ENCODE measurements around the gene LIN7A.

The LIN7A gene

DNA sequence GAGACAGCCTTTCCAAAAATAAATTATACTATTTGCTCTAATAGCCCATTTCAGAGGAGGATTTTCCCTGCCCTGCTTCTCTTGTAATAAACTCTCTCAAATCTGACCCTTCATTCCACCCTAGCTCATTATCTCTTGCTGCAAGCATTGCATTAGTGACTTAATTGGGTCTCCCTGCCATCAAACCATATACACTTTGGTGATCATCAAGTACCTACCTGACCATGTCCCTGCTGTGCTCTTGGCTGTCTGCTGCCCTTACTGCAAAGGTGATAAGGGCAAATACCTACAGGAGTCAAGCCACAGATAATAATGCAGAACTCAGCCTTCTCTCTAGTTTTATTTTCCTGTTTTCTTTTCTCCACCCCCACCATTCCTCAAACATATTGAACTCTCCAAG is 88.4 kb downstream of the LIN7A start:
- no peak for DNase-seq

DNA sequence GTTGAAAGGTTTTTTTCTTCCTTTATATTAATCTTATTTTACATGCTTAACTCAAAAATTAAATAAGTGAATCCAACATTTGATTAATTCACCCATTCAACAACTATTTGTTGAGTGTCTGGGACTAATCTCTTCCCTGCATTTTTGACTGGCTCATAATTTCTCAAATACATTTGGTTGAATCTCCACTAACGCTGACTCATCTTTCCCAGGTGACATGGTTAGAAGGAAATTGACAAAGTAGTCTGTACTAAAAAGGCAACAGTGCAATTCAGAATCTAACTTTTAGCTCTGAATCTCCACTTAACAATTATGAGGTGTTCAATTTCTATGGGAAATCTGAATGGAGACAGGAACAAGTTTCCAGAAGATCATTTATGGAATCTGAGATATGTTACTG is 88.9 kb downstream of the LIN7A start:
- no peak for DNase-seq

DNA sequence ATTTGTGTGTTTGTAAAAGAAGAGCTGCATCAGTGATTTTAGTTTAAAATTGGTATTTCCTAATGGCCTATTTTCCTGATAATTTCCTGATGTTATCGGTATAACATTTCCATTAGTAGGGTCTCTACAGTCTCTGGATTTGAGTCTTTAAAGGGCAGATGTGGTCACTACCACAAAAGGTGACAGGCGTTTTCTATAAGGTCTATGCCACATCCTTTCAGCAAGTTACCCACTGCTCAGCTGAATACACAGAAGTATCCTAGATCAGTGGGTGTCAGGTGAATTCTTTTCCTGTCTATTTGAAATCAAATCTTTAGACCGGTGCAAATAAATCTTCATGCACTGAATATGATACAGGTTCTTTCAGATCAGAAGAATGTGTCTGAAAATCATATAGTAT is 90.2 kb downstream of the LIN7A start:
- no peak for DNase-seq

DNA sequence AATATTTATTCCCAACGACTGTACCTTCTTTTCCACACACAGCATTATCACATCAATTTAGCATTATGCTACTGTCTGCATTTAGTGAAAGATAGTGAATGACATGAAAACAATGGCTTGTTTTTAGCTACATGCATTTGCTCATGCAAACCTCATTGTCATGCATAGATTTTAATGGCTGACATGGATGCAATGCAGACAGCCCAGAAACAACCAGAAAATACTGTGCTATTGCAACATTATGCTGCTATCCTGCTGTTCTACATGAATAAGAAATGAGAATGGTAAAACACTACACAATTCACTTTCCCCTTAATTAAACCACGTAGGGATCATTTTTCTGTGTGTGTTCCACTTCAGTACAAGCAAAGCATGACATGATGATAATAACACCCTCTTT is 90.8 kb downstream of the LIN7A start:
- no peak for DNase-seq

DNA sequence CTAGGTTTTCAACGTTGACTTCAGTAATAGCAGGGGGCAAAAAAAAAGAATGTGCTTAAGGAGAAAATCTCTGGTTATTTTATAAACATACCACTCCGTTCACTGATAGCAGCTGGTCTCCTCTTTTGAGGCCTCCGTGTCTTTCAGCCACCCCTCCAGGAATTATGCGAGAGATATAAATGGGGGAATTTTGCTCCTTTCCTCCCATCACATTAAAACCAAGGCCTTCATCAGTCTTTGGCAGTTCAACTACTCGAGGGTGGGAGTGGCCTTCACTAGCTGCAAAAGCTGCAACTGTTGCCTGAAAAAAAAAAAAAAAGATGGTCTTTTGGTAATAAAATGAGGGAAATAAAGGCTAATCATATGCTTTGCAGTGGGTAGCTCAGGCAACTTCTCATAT is 92.1 kb downstream of the LIN7A start:
- no peak for DNase-seq

DNA sequence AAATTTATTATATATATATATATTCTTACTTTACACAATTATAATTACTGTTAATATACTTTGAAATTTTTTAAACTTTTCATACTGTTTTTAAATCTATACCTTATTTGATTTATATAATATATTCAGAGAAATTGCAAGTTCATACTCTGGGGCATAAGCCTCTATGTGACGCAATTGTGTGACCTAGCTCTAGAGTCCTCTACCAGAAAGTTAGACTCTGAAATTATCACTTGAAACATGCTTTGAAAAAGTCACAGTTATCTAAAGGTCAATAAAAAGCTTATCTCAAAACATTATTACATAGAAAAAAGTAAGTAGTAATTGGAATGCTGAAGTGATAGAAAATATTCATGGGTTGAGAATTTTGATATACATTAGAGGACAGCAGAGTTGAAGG is 93.8 kb downstream of the LIN7A start:
- DNase-seq: no peak

DNA sequence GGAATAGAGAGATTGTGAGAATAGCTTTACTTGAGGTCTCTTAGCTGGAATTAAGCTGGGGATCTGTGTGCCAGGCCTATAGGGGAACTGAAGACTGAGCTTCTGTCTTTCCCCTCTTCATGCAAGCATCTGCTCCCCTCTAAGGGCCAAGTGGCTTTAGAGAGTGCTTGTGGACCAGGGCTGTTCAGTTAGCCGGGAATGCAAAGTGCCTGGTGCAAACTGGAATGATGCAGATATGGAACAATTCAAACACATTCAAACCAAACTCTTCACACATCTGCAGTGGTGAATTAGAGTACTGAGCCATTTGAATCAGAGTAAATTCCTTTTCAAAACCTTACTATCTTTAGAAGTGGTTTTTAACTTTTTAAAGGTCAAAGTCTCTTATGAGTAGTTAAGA is 99.0 kb downstream of the LIN7A start:
- no peak for DNase-seq

DNA sequence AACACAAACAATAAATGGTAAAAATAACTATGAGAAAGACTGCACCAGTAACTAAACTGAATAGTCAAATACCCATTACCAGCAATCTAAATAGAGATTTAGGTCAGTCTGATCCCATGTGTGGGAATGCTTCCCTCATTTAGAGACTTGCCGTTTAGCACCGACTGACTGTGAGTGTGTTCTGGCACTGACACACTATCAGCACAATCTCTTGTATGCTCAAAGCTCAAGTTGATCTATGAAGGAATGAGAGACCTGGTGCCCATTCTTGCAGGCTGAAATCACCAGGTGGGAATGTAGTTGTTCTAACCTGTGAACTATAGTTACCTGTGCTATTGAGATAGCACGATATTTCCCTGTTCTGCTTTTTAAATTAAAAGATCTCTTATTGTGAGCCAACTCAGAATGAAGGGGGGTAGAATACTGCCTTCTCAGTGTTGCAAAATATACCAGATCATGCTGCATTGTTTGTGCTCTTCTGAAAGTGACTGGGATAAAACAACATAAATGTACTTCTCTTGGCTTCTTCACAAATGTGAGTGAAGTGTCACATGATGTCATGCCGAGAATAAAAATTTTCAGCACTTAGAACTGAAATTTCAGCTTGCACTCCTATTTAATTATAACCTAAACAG is 99.6 kb downstream of the LIN7A start:
- no peak for DNase-seq

DNA sequence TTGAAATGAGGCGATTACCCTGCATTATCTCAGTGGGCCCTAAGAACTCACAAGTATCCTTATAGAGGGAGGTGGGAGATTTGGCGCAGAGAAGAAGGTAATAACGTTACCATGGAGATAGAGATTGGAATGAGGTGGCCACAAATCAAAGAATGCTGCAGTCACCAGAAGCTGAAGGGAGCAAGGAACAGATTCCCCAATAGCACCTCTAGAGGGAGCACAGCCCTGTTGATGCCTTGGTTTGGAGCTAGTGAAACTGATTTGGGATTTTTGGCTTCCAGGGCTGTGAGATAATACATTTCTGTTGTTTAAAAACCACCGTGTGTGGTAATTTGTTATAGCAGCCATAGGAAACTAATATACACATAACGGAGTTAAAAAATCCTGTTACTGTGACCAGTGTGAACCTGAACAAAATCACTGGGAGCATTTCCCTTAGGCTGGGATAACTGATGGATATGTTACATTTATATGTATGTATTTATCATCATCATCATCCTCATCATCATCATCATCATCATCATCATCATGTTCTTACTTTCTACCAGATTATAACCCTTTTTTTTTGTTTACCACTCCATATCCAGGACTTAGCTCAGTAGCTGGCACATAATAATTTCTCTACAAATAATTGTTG is 100.3 kb downstream of the LIN7A start:
- no peak for DNase-seq

DNA sequence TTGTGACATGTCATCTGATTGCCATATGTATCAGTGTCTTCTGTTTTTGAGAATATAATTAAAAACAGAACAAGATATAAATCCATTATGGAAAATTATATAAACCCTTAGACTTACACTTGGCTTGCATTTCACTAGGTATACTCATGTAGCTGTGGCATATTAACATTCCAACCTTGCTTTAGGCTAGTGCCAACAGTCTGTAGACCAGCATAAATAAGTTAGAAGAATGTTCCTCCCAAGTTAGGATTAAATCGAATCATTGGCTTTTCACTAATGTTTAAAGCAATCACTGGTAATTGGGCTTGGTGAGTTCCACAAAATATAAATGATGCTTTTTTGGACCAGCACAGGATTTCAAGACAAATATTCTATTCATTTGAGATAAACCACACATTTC is 103.0 kb downstream of the LIN7A start:
- DNase-seq: no peak

DNA sequence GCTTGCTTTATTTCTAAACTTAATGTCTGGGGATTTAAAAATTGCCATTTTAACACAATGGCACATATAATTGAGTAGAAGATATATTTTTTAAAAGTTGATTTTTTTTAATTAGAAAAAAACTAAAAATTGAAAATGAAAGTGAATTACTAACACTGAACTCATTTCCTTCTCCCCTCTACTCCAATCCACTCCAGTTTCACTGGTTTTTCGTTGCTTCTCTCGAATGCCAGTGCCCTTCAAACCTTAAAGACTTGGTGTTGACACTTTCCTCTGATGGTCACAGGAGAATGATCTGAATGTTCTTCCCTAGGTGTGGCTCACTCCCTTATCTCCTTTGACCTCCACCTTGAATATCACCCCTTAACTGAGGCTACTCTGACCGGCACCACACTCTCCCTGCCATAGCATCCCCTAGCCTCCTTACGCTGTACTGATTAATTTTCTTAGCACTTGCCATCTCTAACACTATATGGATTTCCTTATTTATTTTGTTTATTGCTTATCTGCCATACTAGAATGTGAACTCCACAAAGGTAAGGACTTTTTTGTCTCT is 107.1 kb downstream of the LIN7A start:
- DNase-seq: no peak

DNA sequence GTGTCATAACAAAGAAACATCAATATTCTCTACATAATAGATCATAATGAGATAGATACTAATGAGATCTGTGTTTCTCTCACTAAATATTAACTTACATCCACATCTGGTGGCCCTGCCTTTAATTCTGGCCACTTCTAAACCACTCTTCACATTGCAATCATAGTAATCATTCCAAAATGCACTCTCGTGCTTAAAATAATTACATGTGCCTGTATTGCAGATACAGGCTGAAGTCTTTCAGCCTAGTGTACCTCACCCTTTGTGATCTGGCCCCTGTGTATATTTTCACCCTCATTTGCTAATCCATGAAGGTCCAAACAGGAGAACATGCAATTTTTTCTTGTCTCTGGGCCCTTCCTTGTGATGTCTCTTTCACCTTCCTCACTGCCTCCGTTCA is 108.0 kb downstream of the LIN7A start:
- DNase-seq: no peak

DNA sequence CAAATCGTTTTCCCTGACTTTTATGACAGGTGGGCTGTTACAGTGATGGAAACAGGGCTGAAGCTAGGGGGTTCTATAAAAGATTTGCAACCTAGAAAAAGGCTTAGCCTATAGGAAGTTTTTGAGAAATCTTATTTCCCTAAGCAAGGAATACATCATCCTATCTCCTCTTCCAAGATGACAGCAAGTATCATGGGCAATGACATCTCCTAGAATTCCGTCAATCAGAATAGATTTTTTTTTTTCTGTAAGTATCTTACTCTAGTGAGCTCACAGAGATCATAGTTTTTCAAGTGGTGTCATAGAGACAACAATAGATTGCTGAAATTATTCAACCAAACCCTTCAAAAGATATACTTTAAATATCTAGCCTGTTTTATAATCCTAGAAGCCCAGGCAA is 112.2 kb downstream of the LIN7A start:
- no peak for DNase-seq

DNA sequence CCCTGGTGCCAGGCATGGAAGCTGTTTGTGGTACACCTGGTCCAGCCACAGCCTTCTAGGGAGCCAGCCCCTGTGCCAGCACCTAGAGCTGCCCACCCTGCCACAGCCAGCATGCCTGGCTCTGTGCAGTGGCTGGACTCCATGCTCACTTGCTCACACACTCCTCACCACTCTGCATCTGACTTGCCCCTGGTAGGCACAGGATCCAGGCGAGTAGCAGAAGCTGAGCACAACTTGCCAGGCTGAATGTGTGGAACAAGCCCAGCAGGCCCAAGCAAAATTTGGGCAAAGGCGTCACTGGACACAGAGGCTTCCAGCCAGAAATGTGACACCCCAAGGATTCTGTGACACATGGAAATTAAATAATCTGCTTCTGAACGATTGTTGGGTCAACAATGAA is 114.3 kb downstream of the LIN7A start:
- DNase-seq: no peak

DNA sequence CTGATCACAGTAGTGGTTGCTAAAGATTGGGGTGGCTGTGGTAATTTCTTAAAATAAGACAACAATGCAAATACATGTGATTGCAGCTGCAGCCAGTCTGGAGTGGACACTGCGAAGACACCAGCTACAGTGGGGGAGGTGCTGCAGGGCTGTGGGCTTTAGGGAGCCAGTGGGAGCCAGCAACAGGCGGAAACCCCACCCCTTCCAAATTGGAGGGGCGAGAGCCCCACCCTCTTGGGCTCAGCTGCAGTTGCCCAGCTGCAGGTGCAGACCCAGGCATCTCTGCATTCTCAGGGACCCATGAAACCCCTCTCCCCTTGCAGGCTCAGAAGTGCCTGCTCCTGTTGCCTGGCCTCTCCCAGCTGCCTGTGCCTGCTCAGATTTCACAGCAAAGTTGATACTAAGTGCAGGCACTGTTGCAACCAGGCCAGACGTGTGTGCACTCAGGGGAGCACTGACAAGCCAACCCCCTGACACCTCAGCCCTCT is 116.2 kb downstream of the LIN7A start:
- no peak for DNase-seq

DNA sequence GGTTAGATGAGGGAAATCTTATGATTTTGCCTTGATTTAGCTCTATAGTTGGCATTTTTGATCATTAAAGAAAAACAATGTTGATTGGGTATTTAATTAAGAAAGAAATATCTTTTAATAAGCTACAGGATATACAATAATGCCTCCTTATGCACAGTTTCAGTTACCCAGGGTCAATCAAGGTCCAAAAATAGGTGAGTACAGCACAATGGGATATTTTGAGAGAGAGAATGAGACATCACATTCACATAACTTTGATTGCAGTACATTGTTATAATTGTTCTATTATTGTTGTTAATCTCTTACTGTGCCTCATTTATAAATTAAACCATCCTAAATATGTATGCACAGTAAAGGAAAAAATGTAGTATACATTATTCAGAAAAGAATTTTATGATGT is 118.9 kb downstream of the LIN7A start:
- DNase-seq: no peak

DNA sequence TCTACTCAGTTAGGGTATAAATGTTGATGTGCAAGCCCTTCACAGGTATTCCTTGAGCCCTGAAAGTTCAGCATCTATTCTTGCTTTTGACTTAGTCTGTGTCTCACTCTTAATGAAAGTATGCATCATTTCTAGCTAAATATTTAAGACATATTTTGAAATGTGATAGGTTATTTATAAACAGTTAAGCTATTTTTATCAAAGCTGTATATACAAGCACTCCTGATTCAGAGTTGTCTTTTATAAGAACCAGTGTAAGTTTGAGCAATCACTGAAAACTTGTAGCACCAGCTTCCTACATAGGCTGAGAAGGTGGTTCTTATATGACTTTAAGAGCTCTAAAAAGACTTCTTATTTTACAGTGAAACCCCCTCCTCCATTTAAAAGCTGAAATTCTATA is 122.4 kb downstream of the LIN7A start:
- DNase-seq: no peak

DNA sequence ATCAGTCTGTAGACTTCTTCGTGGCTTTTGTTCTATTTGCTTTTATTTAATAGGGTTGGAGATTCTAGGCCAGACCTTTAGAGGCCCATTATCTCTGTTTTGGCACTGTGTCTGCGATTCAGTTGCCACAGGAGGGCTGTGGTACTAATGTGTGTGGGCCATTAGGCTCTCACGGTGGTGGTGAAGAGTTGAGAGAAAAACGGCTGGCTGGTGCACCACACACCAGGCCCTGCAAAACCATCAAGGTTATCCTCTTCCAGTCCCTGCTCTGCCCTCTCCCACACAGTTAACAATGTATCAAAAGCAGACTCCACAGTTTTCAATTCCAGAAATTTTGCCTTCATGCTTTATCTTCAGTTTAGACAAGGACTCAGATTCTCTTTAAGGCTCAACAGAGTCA is 123.3 kb downstream of the LIN7A start:
- no peak for DNase-seq

DNA sequence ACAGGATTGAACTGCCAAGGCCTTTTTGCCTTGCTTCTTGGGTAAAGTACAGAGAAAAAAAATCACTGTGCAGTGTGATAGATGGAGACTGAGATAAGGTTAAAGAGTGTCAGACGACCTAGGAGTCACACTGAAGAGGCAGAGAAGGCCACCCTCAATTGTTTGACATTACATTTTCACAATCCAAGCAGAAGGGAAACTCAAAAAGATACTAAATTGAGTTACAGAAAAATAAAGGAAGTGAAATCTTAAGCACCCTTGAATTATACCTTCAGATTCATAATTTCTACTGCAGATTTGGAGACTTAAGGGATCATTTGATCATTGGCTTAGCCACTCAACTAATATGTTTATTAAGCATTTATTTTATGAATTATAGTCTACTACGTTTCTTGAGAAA is 123.9 kb downstream of the LIN7A start:
- DNase-seq: no peak

DNA sequence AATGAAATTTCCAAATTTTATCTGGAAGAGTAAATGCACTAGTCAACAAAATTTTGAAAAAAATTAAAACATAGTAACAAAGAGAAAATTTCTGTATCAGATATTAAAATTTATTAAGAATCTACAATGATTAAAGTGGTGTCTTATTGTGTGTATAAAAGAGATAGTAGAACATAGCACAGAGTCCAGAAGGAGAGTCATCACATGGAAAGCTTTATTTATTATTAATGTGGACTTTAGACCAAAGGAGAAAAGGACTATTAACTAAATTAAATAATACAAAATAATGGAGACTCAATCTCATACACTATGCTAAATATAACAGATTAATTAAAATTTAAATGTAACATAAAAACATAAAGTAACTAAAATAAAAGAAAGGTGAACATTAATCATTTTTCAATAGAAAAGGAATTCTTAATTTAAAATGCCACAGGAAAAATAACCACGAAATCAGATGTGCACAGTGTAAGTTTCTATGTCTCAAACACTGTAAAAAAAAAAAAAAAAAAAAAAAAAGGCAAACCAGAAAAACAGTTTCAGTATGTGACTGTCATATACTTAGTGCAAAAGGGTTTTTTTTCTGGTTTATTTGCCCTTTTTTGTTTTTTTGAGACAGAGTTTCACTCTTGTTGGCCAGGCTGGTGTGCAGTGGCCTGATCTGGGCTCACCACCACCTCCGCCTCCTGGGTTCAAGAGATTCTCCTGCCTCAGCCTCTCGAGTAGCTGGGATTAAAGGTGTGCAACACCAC is 125.6 kb downstream of the LIN7A start:
- no peak for DNase-seq

DNA sequence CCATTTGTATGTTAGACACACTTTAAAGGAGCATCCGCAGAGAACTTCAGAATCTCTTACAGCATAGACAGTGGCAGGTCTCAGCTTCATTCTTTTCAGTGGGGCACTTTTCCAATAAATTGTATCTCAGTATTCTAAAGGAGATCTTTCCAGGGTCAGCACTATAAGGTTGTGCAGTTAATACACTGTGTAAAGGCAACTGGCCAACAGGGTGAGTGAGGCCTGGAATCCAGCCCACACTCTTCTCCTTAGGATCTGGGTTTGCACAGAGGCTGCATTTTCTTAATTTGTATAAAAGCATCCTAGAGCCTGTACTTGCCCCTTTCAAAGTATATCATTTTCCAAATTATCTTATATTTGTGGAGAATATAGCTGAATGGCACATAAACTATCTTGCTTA is 126.9 kb downstream of the LIN7A start:
- DNase-seq: no peak

DNA sequence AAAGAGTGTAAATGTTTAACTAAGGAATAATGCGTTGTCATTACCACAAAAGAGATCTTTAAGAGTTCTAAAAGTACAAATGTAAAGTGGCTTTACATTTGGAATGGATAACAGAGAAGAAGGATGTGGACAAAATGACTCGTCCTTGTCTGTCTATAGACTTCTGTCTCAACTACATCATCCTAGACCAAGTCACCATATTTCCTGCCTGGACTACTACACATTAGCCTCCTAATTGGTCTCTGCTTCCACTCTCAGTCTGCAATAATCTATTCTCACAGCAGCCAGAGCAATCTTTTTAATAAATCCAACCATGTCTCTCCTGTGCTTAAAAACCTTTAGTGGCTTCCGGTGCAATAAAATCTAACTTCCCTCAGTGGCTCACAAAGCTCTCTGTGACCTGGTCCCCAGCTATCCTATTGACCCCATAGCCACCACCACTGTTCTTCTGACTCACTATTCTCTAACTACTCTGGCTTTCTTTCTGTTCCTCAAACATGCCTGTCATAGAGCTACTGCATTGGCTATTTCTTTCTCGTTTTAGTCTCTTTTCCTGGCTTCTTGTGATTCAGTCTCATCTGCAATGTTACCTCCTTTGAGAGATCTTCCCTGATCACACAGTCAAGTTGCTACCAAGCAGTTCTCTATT is 130.0 kb downstream of the LIN7A start:
- DNase-seq: no peak

DNA sequence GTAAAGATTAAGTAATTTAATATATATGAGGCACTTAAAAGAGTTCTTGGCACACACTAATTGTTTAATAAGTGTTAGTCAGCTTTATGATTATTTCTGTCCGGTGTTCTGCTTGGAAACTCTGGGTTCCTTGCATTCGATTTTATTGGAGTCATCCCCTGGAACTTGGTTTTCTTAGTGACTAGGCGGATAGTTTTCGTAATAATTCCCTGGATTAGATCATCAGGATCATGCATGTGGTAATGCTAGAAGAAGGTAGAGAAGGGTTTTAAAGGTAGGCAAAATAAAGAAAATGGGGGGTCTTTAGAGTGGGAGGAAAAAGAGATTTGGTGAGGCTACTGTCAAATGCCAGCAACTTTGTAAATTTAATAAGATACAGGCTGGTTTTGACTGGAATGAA is 132.6 kb downstream of the LIN7A start:
- DNase-seq: no peak

Measured in activated T-cell treated with anti-CD3 and anti-CD28 coated beads, Interleukin-2, amount 50 U/mL, for 48 hours (primary cell).